ENCODE results near the gene ZDHHC3. TPM values are rescaled to one million over a fixed set of nuclear protein-coding genes. Genes with fewer than 3 reads are reported as not detected.

The ZDHHC3 gene
- total RNA-seq, 1 experiment from 2014 or later: 58.0 TPM

DNA sequence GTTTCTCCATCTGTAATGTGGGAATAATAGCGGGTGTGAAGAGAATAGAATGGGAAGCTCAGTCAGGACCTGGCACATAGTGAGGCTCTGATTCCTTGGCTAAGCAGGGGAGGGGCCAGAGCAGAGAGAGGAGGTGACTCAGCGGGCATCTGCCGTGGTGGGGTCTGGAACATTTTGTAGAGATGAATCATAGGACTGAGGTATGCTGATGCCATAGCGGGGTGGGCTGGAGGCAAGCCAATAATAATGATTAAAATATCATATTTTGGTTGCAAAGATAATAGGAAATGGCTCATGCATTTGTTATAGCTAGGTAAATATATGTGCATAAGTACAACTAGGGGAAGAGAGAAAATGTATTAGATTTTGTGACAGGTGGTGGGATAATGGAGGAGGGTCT is 90.4 kb downstream of the ZDHHC3 start:
- Mint-ChIP-seq H3K27ac (no peak overlapping the region), H3K9me3 (peaks cover 14% of the 10 kb centered on the region; the same call in 1 of the 2 replicates), H3K36me3 (no peaks in the 10 kb centered on the region), H3K27me3 (ENCODE audit: low read depth) (no peaks in the 10 kb centered on the region; the same call in 1 of the 2 replicates), H3K4me3 (no peak overlapping the region), H3K4me1 (peaks cover 33% of the 10 kb centered on the region)
- ChIA-PET POLR2A (no interaction called here), CTCF (interaction anchor here (1.0 kb wide), 1 partner anchor 9 kb away, joined by 5 read pairs; no protein-coding TSS in a partner anchor)
- ATAC-seq (no peak), DNase-seq (ENCODE audit: low spot score) (no peak)
- no peak for TF ChIP-seq SP1 (CRISPR knock-in tag; conservative IDR thresholded peaks at IDR 0.05)
- no peak for TF ChIP-seq NFE2L1 (CRISPR knock-in tag; IDR thresholded peaks at IDR 0.05)
- TF ChIP-seq, protein P1, sequence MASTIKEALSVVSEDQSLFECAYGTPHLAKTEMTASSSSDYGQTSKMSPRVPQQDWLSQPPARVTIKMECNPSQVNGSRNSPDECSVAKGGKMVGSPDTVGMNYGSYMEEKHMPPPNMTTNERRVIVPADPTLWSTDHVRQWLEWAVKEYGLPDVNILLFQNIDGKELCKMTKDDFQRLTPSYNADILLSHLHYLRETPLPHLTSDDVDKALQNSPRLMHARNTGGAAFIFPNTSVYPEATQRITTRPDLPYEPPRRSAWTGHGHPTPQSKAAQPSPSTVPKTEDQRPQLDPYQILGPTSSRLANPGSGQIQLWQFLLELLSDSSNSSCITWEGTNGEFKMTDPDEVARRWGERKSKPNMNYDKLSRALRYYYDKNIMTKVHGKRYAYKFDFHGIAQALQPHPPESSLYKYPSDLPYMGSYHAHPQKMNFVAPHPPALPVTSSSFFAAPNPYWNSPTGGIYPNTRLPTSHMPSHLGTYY (CRISPR knock-in tag; IDR thresholded peaks at IDR 0.05): no peak
- TF ChIP-seq, protein P2, sequence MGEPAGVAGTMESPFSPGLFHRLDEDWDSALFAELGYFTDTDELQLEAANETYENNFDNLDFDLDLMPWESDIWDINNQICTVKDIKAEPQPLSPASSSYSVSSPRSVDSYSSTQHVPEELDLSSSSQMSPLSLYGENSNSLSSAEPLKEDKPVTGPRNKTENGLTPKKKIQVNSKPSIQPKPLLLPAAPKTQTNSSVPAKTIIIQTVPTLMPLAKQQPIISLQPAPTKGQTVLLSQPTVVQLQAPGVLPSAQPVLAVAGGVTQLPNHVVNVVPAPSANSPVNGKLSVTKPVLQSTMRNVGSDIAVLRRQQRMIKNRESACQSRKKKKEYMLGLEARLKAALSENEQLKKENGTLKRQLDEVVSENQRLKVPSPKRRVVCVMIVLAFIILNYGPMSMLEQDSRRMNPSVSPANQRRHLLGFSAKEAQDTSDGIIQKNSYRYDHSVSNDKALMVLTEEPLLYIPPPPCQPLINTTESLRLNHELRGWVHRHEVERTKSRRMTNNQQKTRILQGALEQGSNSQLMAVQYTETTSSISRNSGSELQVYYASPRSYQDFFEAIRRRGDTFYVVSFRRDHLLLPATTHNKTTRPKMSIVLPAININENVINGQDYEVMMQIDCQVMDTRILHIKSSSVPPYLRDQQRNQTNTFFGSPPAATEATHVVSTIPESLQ (CRISPR knock-in tag; IDR thresholded peaks at IDR 0.05): no peak
- TF ChIP-seq TEAD4 (CRISPR knock-in tag; IDR thresholded peaks at IDR 0.05): no peak
- TF ChIP-seq, protein P3, sequence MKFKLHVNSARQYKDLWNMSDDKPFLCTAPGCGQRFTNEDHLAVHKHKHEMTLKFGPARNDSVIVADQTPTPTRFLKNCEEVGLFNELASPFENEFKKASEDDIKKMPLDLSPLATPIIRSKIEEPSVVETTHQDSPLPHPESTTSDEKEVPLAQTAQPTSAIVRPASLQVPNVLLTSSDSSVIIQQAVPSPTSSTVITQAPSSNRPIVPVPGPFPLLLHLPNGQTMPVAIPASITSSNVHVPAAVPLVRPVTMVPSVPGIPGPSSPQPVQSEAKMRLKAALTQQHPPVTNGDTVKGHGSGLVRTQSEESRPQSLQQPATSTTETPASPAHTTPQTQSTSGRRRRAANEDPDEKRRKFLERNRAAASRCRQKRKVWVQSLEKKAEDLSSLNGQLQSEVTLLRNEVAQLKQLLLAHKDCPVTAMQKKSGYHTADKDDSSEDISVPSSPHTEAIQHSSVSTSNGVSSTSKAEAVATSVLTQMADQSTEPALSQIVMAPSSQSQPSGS (CRISPR knock-in tag; IDR thresholded peaks at IDR 0.05; ENCODE audit: borderline replicate concordance, low read depth): no peak
- TF ChIP-seq, protein P4, sequence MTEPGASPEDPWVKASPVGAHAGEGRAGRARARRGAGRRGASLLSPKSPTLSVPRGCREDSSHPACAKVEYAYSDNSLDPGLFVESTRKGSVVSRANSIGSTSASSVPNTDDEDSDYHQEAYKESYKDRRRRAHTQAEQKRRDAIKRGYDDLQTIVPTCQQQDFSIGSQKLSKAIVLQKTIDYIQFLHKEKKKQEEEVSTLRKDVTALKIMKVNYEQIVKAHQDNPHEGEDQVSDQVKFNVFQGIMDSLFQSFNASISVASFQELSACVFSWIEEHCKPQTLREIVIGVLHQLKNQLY (CRISPR knock-in tag; IDR thresholded peaks at IDR 0.05): no peak
- TF ChIP-seq ZNF219 (CRISPR knock-in tag; IDR thresholded peaks at IDR 0.05; ENCODE audit: borderline replicate concordance): no peak
- TF ChIP-seq, protein P5, sequence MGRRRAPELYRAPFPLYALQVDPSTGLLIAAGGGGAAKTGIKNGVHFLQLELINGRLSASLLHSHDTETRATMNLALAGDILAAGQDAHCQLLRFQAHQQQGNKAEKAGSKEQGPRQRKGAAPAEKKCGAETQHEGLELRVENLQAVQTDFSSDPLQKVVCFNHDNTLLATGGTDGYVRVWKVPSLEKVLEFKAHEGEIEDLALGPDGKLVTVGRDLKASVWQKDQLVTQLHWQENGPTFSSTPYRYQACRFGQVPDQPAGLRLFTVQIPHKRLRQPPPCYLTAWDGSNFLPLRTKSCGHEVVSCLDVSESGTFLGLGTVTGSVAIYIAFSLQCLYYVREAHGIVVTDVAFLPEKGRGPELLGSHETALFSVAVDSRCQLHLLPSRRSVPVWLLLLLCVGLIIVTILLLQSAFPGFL (CRISPR knock-in tag; IDR thresholded peaks at IDR 0.05; ENCODE audit: borderline replicate concordance): no peak
- no peak for TF ChIP-seq NR1H2 (CRISPR knock-in tag; IDR thresholded peaks at IDR 0.05)
- TF ChIP-seq, protein P6, sequence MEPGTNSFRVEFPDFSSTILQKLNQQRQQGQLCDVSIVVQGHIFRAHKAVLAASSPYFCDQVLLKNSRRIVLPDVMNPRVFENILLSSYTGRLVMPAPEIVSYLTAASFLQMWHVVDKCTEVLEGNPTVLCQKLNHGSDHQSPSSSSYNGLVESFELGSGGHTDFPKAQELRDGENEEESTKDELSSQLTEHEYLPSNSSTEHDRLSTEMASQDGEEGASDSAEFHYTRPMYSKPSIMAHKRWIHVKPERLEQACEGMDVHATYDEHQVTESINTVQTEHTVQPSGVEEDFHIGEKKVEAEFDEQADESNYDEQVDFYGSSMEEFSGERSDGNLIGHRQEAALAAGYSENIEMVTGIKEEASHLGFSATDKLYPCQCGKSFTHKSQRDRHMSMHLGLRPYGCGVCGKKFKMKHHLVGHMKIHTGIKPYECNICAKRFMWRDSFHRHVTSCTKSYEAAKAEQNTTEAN (CRISPR knock-in tag; IDR thresholded peaks at IDR 0.05): no peak
- TF ChIP-seq, protein P7, sequence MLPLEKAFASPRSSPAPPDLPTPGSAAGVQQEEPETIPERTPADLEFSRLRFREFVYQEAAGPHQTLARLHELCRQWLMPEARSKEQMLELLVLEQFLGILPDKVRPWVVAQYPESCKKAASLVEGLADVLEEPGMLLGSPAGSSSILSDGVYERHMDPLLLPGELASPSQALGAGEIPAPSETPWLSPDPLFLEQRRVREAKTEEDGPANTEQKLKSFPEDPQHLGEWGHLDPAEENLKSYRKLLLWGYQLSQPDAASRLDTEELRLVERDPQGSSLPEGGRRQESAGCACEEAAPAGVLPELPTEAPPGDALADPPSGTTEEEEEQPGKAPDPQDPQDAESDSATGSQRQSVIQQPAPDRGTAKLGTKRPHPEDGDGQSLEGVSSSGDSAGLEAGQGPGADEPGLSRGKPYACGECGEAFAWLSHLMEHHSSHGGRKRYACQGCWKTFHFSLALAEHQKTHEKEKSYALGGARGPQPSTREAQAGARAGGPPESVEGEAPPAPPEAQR (CRISPR knock-in tag; IDR thresholded peaks at IDR 0.05): no peak
- TF ChIP-seq KAT7 (CRISPR knock-in tag; IDR thresholded peaks at IDR 0.05; ENCODE audit: borderline replicate concordance): no peak
- TF ChIP-seq, protein P8, sequence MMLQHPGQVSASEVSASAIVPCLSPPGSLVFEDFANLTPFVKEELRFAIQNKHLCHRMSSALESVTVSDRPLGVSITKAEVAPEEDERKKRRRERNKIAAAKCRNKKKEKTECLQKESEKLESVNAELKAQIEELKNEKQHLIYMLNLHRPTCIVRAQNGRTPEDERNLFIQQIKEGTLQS (CRISPR knock-in tag; conservative IDR thresholded peaks at IDR 0.05): no peak

DNA sequence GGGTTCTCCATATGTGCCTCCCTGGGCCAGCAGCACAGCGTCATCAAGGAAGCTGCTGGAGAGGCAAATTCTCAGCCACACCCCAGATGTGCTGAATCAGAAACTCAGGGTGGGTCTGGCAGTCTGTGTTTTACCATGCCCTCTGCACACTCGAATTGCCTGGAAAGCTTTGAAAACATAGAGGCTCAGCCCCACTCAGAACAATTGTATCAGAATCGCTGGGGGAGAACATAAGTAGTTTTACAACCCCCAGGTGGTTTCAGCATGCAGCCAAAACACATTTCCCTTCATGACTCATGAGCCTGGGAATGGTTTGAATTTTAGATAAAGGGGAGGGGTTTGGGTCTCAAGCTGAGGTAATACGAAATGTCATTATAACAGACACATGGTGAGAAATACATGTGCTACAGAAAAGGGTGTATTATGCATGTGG is 92.0 kb downstream of the ZDHHC3 start:
- H3K27ac Mint-ChIP-seq: no peak overlapping the region
- CTCF ChIA-PET: no interaction called here
- H3K9me3 Mint-ChIP-seq: peaks cover 14% of the 10 kb centered on the region; the same call in 1 of the 2 replicates
- POLR2A ChIA-PET: no interaction called here
- H3K36me3 Mint-ChIP-seq: no peaks in the 10 kb centered on the region
- no peak overlapping the region for H3K4me3 Mint-ChIP-seq
- peaks cover 30% of the 10 kb centered on the region for H3K4me1 Mint-ChIP-seq
- no peaks in the 10 kb centered on the region; the same call in 1 of the 2 replicates for H3K27me3 Mint-ChIP-seq (ENCODE audit: low read depth)
- ATAC-seq (no peak), DNase-seq (ENCODE audit: low spot score) (no peak)
- TF ChIP-seq, protein P9, sequence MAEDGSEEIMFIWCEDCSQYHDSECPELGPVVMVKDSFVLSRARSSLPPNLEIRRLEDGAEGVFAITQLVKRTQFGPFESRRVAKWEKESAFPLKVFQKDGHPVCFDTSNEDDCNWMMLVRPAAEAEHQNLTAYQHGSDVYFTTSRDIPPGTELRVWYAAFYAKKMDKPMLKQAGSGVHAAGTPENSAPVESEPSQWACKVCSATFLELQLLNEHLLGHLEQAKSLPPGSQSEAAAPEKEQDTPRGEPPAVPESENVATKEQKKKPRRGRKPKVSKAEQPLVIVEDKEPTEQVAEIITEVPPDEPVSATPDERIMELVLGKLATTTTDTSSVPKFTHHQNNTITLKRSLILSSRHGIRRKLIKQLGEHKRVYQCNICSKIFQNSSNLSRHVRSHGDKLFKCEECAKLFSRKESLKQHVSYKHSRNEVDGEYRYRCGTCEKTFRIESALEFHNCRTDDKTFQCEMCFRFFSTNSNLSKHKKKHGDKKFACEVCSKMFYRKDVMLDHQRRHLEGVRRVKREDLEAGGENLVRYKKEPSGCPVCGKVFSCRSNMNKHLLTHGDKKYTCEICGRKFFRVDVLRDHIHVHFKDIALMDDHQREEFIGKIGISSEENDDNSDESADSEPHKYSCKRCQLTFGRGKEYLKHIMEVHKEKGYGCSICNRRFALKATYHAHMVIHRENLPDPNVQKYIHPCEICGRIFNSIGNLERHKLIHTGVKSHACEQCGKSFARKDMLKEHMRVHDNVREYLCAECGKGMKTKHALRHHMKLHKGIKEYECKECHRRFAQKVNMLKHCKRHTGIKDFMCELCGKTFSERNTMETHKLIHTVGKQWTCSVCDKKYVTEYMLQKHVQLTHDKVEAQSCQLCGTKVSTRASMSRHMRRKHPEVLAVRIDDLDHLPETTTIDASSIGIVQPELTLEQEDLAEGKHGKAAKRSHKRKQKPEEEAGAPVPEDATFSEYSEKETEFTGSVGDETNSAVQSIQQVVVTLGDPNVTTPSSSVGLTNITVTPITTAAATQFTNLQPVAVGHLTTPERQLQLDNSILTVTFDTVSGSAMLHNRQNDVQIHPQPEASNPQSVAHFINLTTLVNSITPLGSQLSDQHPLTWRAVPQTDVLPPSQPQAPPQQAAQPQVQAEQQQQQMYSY (CRISPR knock-in tag; IDR thresholded peaks at IDR 0.05): no peak
- TF ChIP-seq ESRRA (CRISPR knock-in tag; IDR thresholded peaks at IDR 0.05; ENCODE audit: borderline replicate concordance) (no peak), HMGA2 (CRISPR knock-in tag; IDR thresholded peaks at IDR 0.05) (no peak), IRF2 (CRISPR knock-in tag; IDR thresholded peaks at IDR 0.05; ENCODE audit: borderline replicate concordance, low read depth) (no peak)
- TF ChIP-seq, protein P10, sequence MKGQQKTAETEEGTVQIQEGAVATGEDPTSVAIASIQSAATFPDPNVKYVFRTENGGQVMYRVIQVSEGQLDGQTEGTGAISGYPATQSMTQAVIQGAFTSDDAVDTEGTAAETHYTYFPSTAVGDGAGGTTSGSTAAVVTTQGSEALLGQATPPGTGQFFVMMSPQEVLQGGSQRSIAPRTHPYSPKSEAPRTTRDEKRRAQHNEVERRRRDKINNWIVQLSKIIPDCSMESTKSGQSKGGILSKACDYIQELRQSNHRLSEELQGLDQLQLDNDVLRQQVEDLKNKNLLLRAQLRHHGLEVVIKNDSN (CRISPR knock-in tag; IDR thresholded peaks at IDR 0.05): no peak
- TF ChIP-seq, protein P4 (CRISPR knock-in tag; IDR thresholded peaks at IDR 0.05): no peak
